Gastrocnemius medialis (tissue), 4 donors: ENCODE measurements around the gene THSD4. TPM values are rescaled to one million over a fixed set of nuclear protein-coding genes. Genes with fewer than 3 reads are reported as not detected.

Experiments
- ATAC-seq, 2 donors: fragments of 150-250 bp; one replicate each; pipeline ENCODE4 v1.9.1; 2016
- DNase-seq, 2 donors: peaks; one replicate each; pipeline ENCODE4 v3.0.0-alpha.2; 2019
- H3K27ac ChIP-seq, 4 donors: fragments of 200-600 bp; sonication (generic); 1 replicate in 1 of 4; 2 replicates in 3 of 4; pipeline ENCODE4 v1.5.1; 2016 to 2018; ENCODE audit warnings: mild to moderate bottlenecking in 2 of 4, moderate library complexity in 1 of 4
- H3K27me3 ChIP-seq, 3 donors: fragments of 200-600 bp; sonication (generic) in 2 of 3; 1 replicate in 1 of 3; 2 replicates in 2 of 3; pipeline versions ENCODE4 v1.5.1 to v1.6.0; 2016 to 2019; ENCODE audit warnings: mild to moderate bottlenecking in 1 of 3, moderate library complexity in 1 of 3
- H3K36me3 ChIP-seq, 2 donors: fragments of 200-600 bp; sonication (generic) in 1 of 2; one replicate each; pipeline ENCODE4 v1.5.1; 2017 to 2018
- H3K4me1 ChIP-seq, 2 donors: fragments of 200-600 bp; sonication (generic) in 1 of 2; one replicate each; pipeline ENCODE4 v1.5.1; 2016 to 2017; ENCODE audit warnings: mild to moderate bottlenecking in 2 of 2
- H3K4me3 ChIP-seq, 4 donors: fragments of 200-600 bp; sonication (generic) in 3 of 4; 1 replicate in 1 of 4; 2 replicates in 3 of 4; pipeline ENCODE4 v1.5.1; 2016 to 2019; ENCODE audit warnings: mild to moderate bottlenecking in 2 of 4
- H3K9me3 ChIP-seq, 3 donors: fragments of 200-600 bp; sonication (generic) in 2 of 3; 1 replicate in 1 of 3; 2 replicates in 2 of 3; pipeline ENCODE4 v1.5.1; 2016 to 2019
- CTCF ChIP-seq, 5 experiments: fragments of 450-650 bp in 3 of 5; fragments of 200-600 bp in 2 of 5; sonication (generic) in 2 of 5; IDR thresholded peaks in 4 of 5; conservative IDR thresholded peaks in 1 of 5; 1 replicate in 4 of 5; 2 replicates in 1 of 5; pipeline ENCODE4 v1.5.1; 2016 to 2019; ENCODE audit warnings: antibody characterized with exemption in 5 of 5, mild to moderate bottlenecking in 3 of 5, moderate library complexity in 3 of 5
- POLR2A ChIP-seq, 2 donors: fragments of 450-650 bp; IDR thresholded peaks; one replicate each; pipeline ENCODE4 v1.6.1; 2017; ENCODE audit warnings: antibody characterized with exemption in 2 of 2, mild to moderate bottlenecking in 2 of 2, moderate library complexity in 2 of 2
- in situ Hi-C, 4 donors: fragments of 200-750 bp; cut with MboI; loops; one replicate each; pipeline versions ENCODE4 v1.15.0 to v1.8.0; 2017; ENCODE audit warnings: low sequenced_read_pairs in 4 of 4
- intact Hi-C: fragments of 100-400 bp; cut with DNase I; formaldehyde crosslinking; loops from one replicate; pipeline ENCODE4 v1.15.1; 2023; ENCODE audit warnings: low total_unique reads
- total RNA-seq, 4 donors: library from RNA; depleted of rRNA; stranded (reverse); fragments of >200 nt; gene quantifications; one replicate each; pipeline versions ENCODE4 v1.1.0 to v1.2.3, GENCODE V29; 2016

The THSD4 gene
- total RNA-seq, 4 donors from 2014 or later: 0.35 to 3.1 (median 0.60) TPM

- in situ Hi-C loops (no loop called here), intact Hi-C loops (no loop called here)
- H3K9me3 ChIP-seq: no peaks in the 10 kb centered on the region
- H3K27ac ChIP-seq: no peak overlapping the region
- ATAC-seq: no peak
- H3K4me1 ChIP-seq: peaks cover 14 to 23% of the 10 kb centered on the region in 2 donors
- TF ChIP-seq CTCF (IDR thresholded peaks at IDR 0.05 in 4 of 5, conservative IDR thresholded peaks at IDR 0.05 in 1 of 5): no peak
- no peak for TF ChIP-seq POLR2A (IDR thresholded peaks at IDR 0.05)
- no peaks in the 10 kb centered on the region for H3K36me3 ChIP-seq
- H3K27me3 ChIP-seq: no peaks in the 10 kb centered on the region
- no peak overlapping the region for H3K4me3 ChIP-seq
- no peak for DNase-seq
Observed at GRCh38 chr15:71390096-71390495, 274.8 kb downstream of the THSD4 start.

GRCh38 chr15:71391421-71392088, 276.3 kb downstream of the THSD4 start:
- Histone ChIP-seq H3K27me3 (no peaks in the 10 kb centered on the region), H3K4me3 (no peak overlapping the region), H3K4me1 (peaks cover 7 to 10% of the 10 kb centered on the region in 2 donors), H3K36me3 (no peaks in the 10 kb centered on the region), H3K9me3 (no peaks in the 10 kb centered on the region), H3K27ac (no peak overlapping the region)
- ATAC-seq (no peak), DNase-seq (no peak)
- in situ Hi-C loops (no loop called here), intact Hi-C loops (no loop called here)
- no peak for TF ChIP-seq POLR2A (IDR thresholded peaks at IDR 0.05)
- no peak for TF ChIP-seq CTCF (IDR thresholded peaks at IDR 0.05 in 4 of 5, conservative IDR thresholded peaks at IDR 0.05 in 1 of 5)

- ATAC-seq (no peak), DNase-seq (no peak)
- no peaks in the 10 kb centered on the region for H3K27me3 ChIP-seq
- H3K36me3 ChIP-seq: no peaks in the 10 kb centered on the region
- intact Hi-C loops (no loop called here), in situ Hi-C loops (no loop called here)
- H3K4me1 ChIP-seq: peaks cover 6 to 7% of the 10 kb centered on the region in 2 donors
- TF ChIP-seq CTCF (IDR thresholded peaks at IDR 0.05 in 4 of 5, conservative IDR thresholded peaks at IDR 0.05 in 1 of 5) (no peak), POLR2A (IDR thresholded peaks at IDR 0.05) (no peak)
- H3K27ac ChIP-seq: no peak overlapping the region
- H3K4me3 ChIP-seq: no peak overlapping the region
- H3K9me3 ChIP-seq: no peaks in the 10 kb centered on the region
Observed at GRCh38 chr15:71392861-71393283, 277.6 kb downstream of the THSD4 start.

GRCh38 chr15:71393383-71393782, 278.1 kb downstream of the THSD4 start:
- H3K4me1 ChIP-seq: peaks cover 6 to 7% of the 10 kb centered on the region in 2 donors
- no peak overlapping the region for H3K4me3 ChIP-seq

More at GRCh38 chr15:71393383-71393782, 278.1 kb downstream of the THSD4 start:
- in situ Hi-C loops: no loop called here
- no peak for DNase-seq
- H3K9me3 ChIP-seq: no peaks in the 10 kb centered on the region
- intact Hi-C loops: no loop called here
- no peak overlapping the region for H3K27ac ChIP-seq
- no peak for ATAC-seq
- H3K27me3 ChIP-seq: no peaks in the 10 kb centered on the region
- TF ChIP-seq CTCF (IDR thresholded peaks at IDR 0.05 in 4 of 5, conservative IDR thresholded peaks at IDR 0.05 in 1 of 5) (no peak), POLR2A (IDR thresholded peaks at IDR 0.05) (no peak)
- no peaks in the 10 kb centered on the region for H3K36me3 ChIP-seq
